Measurements from ENCODE around the gene SLC39A11.

Gene SLC39A11

DNA sequence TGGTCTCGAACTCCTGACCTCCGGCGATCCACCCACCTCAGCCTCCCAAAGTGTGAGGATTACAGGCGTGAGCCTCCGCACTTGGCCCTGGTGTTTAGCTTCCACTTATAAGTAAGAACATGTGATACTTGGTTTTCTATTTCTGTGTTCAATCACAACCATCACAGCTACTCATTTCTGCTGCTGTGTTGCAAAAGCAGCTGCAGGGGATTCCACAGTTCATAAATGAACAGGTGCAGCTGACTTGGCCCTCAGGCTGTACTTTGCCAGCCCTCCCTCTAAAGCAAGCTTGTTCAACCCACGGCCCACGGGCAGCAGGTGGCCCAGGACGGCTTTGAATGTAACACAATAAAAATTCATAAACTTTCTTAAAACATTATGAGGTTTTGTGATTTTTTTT lies 79.2 kb downstream of the SLC39A11 start:
- Histone ChIP-seq H2AFZ (ENCODE audit: low read depth) (no peak overlapping the region), H3K4me1 (ENCODE audit: low read depth, poor library complexity, severe bottlenecking) (no peaks in the 10 kb centered on the region), H3K27me3 (ENCODE audit: insufficient read depth, low read depth) (no peaks in the 10 kb centered on the region), H3K4me2 (no peak overlapping the region), H3K36me3 (ENCODE audit: insufficient read depth) (no peaks in the 10 kb centered on the region), H4K20me1 (ENCODE audit: insufficient read depth) (no peaks in the 10 kb centered on the region), H3K4me3 (IDR thresholded peaks at IDR 0.05; ENCODE audit: insufficient read depth, low read depth, low read length) (no peak overlapping the region), H3K9ac (no peak overlapping the region), H3K27ac (no peak overlapping the region), H3K79me2 (ENCODE audit: insufficient read depth, low read depth) (no peaks in the 10 kb centered on the region)
- TF ChIP-seq, protein P1, sequence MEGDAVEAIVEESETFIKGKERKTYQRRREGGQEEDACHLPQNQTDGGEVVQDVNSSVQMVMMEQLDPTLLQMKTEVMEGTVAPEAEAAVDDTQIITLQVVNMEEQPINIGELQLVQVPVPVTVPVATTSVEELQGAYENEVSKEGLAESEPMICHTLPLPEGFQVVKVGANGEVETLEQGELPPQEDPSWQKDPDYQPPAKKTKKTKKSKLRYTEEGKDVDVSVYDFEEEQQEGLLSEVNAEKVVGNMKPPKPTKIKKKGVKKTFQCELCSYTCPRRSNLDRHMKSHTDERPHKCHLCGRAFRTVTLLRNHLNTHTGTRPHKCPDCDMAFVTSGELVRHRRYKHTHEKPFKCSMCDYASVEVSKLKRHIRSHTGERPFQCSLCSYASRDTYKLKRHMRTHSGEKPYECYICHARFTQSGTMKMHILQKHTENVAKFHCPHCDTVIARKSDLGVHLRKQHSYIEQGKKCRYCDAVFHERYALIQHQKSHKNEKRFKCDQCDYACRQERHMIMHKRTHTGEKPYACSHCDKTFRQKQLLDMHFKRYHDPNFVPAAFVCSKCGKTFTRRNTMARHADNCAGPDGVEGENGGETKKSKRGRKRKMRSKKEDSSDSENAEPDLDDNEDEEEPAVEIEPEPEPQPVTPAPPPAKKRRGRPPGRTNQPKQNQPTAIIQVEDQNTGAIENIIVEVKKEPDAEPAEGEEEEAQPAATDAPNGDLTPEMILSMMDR (conservative IDR thresholded peaks at IDR 0.05; ENCODE audit: low read depth, low read length), result no peak

DNA sequence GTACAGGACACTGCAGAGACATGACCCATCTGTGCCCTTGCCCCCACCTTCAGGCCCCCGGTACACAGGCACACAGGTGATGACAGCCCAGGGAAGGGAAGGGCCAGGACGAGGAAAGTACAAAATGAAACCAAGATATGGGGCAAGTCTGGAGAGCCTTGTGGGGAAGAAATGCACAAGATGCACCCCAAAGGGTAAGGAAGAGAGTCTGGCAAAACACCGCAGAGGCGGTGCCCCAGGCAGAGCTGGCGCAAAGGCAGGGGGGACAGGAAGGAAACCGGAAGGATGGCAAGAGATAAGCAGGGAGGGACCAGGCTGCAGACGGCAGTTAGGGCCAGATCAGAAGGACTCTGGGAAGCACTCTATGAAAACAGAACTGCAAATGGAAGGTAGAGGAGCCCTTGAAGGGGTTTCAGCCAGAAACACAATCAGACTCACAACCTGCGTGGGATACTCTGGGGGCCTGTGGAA lies 81.4 kb downstream of the SLC39A11 start:
- H3K27ac ChIP-seq, result no peak overlapping the region
- no peak overlapping the region for H3K9ac ChIP-seq

DNA sequence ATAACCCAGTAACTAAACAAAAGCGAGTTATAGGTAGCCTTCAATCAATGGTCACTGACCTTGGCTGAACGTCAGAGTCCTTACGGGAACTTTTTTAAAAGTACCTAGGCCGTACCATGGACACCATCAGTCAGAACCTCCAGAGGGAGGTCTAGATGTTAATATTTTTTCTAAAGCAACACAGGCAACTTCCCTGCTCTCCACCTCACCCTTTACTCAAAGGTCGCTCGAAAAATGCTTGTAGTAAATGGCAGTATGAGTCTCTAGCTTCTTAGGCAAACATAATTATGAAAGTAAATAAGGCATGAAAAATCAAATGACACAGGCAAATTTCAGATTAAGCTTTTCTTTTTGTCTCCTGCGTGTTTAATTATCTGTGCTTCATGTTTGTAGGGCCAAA lies 82.1 kb downstream of the SLC39A11 start:
- Histone ChIP-seq H3K27me3 (ENCODE audit: insufficient read depth, low read depth) (no peaks in the 10 kb centered on the region), H3K36me3 (ENCODE audit: insufficient read depth) (no peaks in the 10 kb centered on the region), H4K20me1 (ENCODE audit: insufficient read depth) (no peaks in the 10 kb centered on the region), H3K4me3 (IDR thresholded peaks at IDR 0.05; ENCODE audit: insufficient read depth, low read depth, low read length) (no peak overlapping the region), H3K79me2 (ENCODE audit: insufficient read depth, low read depth) (no peaks in the 10 kb centered on the region), H3K4me1 (ENCODE audit: low read depth, poor library complexity, severe bottlenecking) (no peaks in the 10 kb centered on the region), H3K27ac (no peak overlapping the region), H3K4me2 (no peak overlapping the region), H2AFZ (ENCODE audit: low read depth) (no peak overlapping the region), H3K9ac (no peak overlapping the region)
- TF ChIP-seq, protein P1 (conservative IDR thresholded peaks at IDR 0.05; ENCODE audit: low read depth, low read length), result no peak

More for the DNA sequence above, 81.4 kb downstream of the SLC39A11 start:
- H4K20me1 ChIP-seq (ENCODE audit: insufficient read depth), result no peaks in the 10 kb centered on the region
- TF ChIP-seq, protein P1 (conservative IDR thresholded peaks at IDR 0.05; ENCODE audit: low read depth, low read length), result no peak
- no peak overlapping the region for H2AFZ ChIP-seq (ENCODE audit: low read depth)
- no peaks in the 10 kb centered on the region for H3K36me3 ChIP-seq (ENCODE audit: insufficient read depth)
- H3K79me2 ChIP-seq (ENCODE audit: insufficient read depth, low read depth), result no peaks in the 10 kb centered on the region
- no peak overlapping the region for H3K4me3 ChIP-seq (IDR thresholded peaks at IDR 0.05; ENCODE audit: insufficient read depth, low read depth, low read length)
- H3K27me3 ChIP-seq (ENCODE audit: insufficient read depth, low read depth), result no peaks in the 10 kb centered on the region
- H3K4me2 ChIP-seq, result no peak overlapping the region
- H3K4me1 ChIP-seq (ENCODE audit: low read depth, poor library complexity, severe bottlenecking), result no peaks in the 10 kb centered on the region

DNA sequence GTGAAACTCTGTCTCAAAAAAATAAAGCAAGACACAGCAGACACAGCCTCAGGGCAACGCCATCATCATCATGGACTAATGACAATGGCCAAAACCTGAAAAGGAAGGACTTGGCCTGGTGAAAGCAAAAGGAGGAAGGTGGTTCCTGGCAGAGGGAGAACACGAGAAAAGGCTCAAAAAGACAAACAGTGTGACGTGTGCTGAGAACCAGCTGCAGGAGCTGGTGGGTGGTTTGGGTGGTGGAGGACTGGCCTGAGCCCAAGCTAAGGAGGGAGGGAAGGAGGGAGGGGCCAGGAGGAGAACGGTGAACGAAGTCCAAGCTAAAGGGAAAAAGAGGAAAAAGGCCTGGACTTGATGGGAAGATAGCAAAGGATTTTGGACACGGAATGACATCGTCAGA lies 85.1 kb downstream of the SLC39A11 start:
- no peaks in the 10 kb centered on the region for H3K79me2 ChIP-seq (ENCODE audit: insufficient read depth, low read depth)
- no peaks in the 10 kb centered on the region for H3K27me3 ChIP-seq (ENCODE audit: insufficient read depth, low read depth)
- TF ChIP-seq, protein P1 (conservative IDR thresholded peaks at IDR 0.05; ENCODE audit: low read depth, low read length), result no peak
- no peaks in the 10 kb centered on the region for H3K36me3 ChIP-seq (ENCODE audit: insufficient read depth)
- H3K27ac ChIP-seq, result no peak overlapping the region
- no peak overlapping the region for H3K9ac ChIP-seq
- no peaks in the 10 kb centered on the region for H4K20me1 ChIP-seq (ENCODE audit: insufficient read depth)
- H3K4me3 ChIP-seq (IDR thresholded peaks at IDR 0.05; ENCODE audit: insufficient read depth, low read depth, low read length), result no peak overlapping the region
- no peaks in the 10 kb centered on the region for H3K4me1 ChIP-seq (ENCODE audit: low read depth, poor library complexity, severe bottlenecking)
- no peak overlapping the region for H3K4me2 ChIP-seq
- H2AFZ ChIP-seq (ENCODE audit: low read depth), result no peak overlapping the region
